Spleen (tissue), 7 donors: ENCODE data around the gene ZNF606.

Experiments used
- POLR2AphosphoS5 ChIP-seq, 3 donors: sonication (generic); formaldehyde crosslinking; IDR thresholded peaks; one replicate each; pipeline ENCODE4 v1.5.1; 2017; ENCODE audit warnings: antibody characterized with exemption in 3 of 3
- TF ChIP-seq, protein P1 (sequence below), 11 experiments: fragments of 200-600 bp in 7 of 11; fragments of 450-650 bp in 4 of 11; sonication (generic) in 4 of 11; IDR thresholded peaks in 8 of 11; conservative IDR thresholded peaks in 3 of 11; 1 replicate in 7 of 11; 2 replicates in 4 of 11; pipeline versions ENCODE4 v1.4.0 to v1.8.0; 2016 to 2021; ENCODE audit warnings: antibody characterized with exemption in 11 of 11, inconsistent platforms in 4 of 11, mild to moderate bottlenecking in 1 of 11
- donor health status: DM: no; HTN: no; CAD: no; lungs with moderate emphysema.
- donor health status: DM: no; HTN: no; CAD: no.
- donor health status: DM: no; HTN: no; CAD: no.

- no peak for TF ChIP-seq POLR2AphosphoS5 (IDR thresholded peaks at IDR 0.05)
- TF ChIP-seq, protein P1, sequence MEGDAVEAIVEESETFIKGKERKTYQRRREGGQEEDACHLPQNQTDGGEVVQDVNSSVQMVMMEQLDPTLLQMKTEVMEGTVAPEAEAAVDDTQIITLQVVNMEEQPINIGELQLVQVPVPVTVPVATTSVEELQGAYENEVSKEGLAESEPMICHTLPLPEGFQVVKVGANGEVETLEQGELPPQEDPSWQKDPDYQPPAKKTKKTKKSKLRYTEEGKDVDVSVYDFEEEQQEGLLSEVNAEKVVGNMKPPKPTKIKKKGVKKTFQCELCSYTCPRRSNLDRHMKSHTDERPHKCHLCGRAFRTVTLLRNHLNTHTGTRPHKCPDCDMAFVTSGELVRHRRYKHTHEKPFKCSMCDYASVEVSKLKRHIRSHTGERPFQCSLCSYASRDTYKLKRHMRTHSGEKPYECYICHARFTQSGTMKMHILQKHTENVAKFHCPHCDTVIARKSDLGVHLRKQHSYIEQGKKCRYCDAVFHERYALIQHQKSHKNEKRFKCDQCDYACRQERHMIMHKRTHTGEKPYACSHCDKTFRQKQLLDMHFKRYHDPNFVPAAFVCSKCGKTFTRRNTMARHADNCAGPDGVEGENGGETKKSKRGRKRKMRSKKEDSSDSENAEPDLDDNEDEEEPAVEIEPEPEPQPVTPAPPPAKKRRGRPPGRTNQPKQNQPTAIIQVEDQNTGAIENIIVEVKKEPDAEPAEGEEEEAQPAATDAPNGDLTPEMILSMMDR (IDR thresholded peaks at IDR 0.05 in 8 of 11, conservative IDR thresholded peaks at IDR 0.05 in 3 of 11), result no peak
Observed at GRCh38 chr19:57941593-57941992, 61.0 kb downstream of the ZNF606 start.
